Activated CD4-positive, alpha-beta T cell treated with anti-CD3 and anti-CD28 coated beads for 1 hour (primary cell): Measurements from ENCODE around the gene GRIN2A.

Experiments
- DNase-seq: peaks from one replicate; pipeline ENCODE4 v3.0.0-alpha.2; 2020

The GRIN2A gene

DNA sequence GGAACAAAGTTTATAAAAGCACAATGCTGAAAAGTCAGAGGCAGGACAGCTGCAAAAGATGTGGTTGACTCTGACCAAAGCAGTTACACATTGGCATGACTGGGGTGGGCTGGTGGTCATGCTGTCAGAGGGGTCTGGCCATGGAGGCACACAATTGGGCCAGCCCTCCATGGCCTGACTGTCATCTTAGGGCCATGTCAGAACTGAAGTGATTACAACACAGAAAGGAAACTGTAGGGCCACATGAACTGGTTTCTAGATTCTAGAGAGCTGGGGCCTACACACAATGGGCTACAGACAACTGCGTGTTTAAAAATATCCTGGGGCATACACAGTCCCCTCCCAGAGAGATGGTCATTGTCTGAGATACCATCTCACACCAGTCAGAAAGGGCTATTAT lies 380.6 kb downstream of the GRIN2A start:
- no peak for DNase-seq

DNA sequence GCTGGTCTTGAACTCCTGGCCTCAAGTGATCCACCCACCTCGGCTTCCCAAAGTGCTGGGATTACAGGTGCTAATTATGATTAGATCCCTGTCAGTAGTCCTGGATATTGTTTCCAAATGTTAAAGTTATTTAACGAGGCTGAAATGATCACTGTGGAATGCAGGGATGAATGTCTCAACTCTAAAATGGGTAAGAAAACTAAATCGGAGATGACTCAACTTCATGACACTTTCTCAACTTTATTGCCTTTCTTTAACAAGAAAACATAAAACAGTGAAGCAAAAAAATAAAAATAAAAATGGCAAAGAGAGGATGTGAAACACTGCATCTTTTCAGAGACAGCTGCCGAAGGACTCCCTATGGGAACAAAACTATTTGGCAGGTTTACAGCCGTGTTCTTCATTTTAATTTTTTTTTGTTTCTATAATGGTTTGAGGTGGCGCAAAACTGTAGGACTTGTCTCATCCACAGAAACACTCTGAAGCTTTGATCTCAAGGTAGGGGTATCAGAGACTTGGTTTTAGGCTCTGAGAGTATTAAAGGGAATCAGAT lies 382.0 kb downstream of the GRIN2A start:
- DNase-seq = no peak

DNA sequence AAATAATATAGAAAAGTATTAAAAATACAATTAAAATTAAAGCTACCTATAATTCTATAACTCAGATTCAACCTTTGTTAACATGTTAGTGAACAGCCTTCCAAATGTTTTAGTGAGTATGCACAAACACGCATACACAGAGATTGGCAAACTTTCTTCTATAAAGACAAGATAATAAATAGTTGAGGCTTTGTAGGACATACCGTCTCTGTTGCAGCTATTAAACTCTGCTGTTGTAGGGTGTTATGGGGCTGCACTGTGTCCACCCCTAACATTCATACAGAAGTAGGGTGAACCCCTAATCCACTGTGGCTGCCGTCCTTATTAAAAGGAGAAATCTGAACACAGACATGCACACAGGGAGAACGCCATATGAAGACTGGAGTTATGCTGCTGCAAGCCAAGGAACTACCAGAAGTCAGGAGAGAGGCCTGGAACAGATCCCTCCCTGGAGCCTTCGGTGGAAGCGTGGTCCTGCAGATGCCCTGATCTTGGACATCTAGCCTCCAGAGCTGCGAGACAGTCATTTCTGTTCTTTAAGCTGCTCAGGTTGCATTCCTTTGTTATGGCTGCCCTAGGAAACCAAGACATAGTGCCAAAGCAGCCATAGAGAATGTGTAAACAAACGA lies 383.2 kb downstream of the GRIN2A start:
- no peak for DNase-seq

DNA sequence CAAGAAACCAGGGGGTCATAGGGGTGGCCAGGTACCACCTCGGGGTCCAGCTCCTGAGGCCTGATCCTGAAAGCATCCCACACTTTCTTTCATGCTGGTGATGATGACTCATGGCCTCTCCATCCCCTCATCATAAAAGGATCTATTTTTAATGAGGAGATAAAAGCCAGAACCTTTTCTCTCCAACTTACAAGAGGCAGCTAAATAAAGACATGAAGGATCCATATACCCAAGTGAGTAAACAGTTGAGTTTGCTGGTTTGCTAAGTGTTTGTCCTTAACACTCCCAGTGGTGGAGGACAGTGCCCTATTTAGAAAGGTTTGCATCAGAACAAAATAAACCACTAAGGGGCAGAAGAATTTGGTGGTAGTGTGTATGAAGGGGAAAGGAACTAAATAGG lies 383.8 kb downstream of the GRIN2A start:
- no peak for DNase-seq

DNA sequence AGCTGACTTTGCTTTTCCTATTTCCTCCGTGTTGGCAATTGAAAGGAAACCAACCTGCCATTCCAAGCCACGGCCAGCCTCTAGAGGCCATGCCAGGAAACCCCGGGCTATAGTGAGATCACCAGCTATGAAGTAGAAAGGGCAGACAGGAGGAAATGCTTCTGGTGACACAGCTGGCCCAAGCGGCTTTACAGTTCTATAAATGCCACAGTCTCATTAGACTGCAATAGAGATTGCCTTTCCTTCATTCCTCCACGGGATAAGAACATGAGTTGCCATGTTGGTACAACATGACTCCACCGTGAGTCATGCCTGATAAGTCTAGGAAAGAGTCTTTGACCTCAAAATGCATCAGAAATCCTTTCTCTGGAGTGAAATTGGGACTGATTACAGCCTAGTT lies 384.9 kb downstream of the GRIN2A start:
- DNase-seq = no peak

DNA sequence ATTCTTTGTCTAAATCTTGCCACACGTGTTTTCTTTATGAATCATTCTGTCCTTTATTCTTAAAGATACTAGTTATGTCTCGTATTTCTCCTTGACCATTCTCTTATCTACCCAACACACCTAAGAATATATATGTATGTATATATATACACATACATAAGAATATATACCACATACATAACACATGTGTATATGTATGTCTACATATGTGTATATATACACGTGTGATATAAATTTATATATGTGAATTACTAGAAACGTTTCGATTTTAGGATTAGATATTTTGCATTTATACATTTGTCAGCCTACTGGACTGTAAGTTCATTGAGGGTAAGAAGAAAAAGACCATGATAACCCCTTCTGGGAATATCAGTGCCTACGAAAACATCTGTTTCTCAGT lies 388.6 kb downstream of the GRIN2A start:
- DNase-seq = no peak

DNA sequence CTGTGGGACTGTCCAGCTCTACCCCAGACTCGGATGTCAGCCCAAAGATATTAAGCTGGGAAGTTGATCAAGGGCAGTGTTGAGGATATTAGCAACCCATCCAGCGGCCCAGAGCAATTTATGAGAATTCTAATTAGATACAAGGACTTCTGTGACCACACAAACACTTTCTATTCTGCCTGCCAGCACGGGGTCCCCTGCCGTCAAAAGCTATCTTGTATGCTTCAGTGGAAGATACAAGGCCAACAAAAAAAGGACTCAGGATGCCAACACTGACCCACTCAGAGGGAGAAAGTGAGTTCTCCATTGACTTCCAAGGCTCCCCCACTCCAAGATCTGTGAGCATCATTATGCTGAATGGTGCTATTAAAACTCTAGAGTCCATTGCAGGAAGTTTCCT lies 390.7 kb downstream of the GRIN2A start:
- DNase-seq = no peak

DNA sequence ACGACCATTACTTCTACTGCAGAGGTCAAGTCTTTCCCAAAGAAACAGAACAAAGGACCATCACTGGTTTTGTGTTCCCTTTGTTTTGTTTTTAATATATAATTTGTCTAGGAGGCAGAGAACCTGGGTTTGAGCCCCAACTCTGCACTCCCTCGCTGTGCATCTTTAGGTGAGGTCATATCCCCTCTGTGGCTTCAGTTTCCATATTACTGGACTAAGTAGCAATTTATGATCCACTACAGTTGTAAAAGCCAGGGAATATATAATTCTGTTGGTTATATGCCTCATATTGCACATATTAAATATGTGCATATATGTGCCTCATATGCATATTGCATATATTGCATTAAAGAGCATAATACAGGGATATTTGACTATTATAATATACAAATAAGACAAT lies 392.0 kb downstream of the GRIN2A start:
- DNase-seq = no peak

DNA sequence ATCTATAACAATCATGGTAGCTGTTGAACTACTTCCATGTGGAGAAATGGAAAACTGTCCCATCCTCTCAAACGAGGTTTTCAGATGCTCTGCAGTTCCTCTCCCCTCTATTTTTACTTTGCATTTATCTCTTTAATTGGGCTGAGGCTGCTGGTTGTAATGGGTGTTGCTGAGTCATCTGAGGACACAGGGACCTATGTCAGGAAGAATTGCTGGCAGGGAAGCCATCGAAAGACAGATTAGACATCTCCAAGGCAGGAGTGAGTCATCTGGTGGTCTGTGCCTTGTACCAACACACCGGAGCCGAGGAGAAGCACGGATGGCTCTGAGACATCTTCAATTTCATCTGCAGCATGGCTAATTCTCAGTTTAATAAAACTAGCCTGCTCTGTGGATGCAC lies 394.5 kb downstream of the GRIN2A start:
- DNase-seq = no peak

DNA sequence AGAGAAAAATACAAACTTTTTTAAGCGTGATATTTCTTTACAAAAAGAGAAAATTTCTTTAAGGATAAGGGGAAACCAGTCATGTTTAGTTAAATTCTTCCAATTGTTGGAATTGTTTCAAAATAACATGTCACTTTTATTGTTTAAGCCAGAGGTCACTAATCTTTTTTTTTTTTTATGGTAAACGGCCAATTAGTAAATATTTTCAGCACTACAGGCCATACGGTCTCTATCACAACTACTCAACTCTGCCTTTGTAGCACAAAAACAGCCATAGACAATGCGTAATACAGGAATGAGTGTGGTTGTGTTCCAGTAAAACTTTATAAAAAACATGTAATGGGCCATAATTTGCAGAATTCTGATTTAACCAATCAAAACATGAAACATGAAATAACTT lies 401.4 kb downstream of the GRIN2A start:
- DNase-seq = no peak

DNA sequence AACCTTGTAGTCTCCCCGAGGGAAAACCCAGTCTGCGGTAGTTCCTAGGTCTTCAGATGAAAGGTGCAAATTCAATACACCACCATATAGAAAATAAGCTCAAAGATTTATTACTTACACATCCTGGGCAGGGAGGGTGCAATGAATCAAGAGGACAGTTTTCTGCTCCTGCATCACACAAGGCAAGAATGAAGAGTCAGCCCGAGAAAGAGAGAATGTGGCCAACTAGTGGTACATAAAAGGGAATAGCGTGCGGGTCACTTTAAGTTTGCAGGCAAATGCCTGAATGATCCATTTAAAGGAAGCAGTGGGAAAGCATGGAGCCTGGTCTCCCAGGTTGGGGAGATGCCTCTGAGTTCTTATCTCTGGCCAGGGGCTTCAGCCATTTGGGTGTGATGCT lies 403.4 kb downstream of the GRIN2A start:
- no peak for DNase-seq

DNA sequence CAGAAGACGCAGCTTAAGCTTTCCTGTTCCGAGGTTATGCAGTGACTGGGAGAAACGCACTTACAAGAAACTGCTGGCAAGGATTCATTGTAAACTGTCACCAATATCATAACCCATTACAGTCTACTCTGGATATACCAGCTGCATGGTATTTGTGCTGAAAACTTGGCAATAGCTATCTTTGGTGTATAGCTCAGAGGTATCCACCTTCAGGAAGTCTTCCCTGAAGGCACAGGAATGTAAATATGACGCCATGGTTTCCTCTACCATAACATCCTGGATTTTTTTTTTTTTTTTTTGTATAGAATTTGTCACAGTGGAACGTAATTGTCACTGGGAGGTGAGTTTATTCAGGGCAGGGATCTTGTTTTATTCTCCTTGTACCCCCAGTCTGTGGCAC lies 406.2 kb downstream of the GRIN2A start:
- no peak for DNase-seq

DNA sequence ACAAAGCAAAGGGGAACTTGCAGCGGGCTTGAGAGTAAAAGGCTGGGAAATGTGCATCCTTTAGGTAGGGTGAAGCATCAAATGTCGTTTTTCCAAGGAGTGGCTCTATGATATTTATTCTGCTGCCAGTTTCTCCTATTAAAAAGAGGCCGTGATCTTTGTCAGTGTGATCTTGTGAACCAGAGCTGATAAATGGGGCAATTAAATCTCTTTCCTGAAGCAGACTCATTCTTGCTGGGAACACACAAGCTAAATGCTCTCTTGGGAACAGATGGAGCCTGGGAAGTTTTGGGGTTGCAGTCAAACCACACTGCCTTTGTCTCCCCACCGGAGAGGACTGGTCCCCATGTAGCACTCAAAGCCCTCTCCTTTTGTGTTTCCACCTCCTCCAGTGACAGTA lies 408.9 kb downstream of the GRIN2A start:
- DNase-seq = no peak

DNA sequence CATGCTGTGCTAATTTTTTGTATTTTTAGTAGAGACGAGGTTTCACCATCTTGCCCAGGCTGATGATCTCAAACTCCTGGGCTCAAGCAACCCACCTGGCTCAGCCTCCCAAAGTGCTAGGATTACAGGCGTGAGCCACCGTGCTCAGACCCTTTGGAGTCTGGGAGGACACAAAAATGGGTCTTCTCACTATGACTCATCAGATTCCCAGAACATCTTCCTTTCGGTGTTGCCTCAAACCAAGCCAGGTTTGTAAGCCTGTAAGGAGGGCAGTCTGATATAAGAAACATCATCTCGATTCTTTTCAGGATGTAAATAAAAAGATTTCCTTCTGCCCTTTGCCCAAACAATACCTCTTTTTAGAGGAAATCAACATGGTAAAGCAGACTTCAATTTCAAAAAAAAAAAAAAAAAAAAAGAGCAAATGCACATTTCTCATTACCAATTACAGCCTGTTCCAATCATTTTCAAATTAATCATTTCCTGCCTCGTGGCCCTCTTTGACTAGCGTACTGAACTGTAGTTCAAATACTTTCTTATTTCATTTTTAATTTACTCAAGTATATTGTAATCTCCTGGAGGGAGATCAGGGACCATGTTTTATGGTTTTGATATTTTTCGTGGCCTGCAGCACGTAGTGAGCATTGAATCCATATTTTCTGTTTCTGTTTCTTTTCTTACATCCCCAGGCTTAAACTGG lies 409.6 kb downstream of the GRIN2A start:
- DNase-seq = no peak

DNA sequence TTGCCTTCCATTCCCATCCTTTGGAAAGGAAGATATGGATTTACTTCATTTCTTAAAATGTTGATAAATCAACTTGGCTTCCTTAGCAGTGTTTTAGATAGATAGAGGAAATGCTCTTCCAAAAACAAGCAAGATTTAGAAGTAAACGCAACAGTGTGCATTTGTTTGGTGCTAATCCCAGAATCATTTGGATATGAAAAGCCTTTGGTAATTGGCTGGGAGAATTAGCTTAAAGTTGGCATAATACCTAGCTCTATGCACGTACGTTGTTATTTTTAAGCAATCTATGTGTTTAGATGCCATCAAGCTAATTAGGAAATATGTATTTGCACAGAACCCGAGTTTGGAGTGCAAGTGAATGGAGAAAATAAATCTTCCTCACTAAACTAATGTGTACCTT lies 415.3 kb downstream of the GRIN2A start:
- no peak for DNase-seq

DNA sequence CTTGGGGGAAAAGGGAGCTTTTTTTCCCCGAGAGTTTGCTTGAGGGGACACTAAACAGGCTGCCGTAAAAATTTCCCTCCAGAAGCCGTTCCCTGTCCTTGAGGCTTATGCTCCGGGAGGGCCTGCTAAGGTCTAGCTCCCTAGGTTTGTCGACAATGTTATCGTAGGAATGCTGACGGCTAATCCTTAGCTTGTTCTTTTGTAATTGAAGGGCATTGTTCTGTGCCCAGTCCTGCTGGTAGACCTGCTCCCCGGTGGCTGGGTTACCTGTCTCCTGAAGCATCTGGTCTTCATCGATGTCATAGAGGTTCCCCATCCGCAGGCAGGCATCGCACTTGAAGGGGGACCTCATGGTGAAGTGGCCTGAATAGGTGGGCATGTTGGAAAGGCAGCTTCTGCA lies 418.7 kb downstream of the GRIN2A start:
- no peak for DNase-seq

DNA sequence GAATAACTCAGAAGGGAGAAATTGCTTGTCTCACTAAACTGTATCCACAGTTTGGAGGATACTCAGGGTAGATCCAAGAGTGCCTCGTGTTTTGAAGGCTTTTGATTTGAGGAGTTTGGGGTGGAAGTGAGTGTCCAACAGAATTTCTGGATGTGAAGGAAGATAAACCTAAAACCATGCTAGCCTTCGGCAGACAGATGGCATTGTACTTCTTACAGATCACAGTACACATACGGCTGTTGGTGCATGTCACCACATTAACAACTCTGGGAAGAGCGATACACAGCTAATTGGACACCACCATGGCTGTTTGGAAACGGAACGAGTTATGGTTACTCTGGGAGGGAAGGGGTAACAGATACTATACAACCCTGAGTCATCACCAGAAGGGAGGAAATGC lies 420.4 kb downstream of the GRIN2A start:
- DNase-seq = no peak

DNA sequence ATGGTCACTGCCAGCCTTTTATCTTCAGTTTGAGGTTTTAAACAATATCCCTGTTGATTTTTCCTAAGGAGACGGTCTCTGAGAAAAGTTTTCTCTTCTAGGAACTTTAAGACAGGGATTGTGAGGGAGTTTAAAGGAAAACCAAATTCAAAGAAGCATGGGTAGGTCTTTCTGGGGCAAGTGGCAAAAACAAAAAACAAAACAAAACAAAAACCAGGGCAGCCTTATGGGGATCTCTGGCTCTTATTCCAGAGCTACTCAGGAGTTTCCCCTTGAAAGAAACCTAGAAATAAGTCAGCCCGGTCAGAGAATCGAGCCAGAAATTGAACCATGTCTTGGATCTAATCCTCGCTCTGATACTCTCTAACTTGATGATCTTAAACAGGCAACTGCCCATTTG lies 424.5 kb downstream of the GRIN2A start:
- no peak for DNase-seq

DNA sequence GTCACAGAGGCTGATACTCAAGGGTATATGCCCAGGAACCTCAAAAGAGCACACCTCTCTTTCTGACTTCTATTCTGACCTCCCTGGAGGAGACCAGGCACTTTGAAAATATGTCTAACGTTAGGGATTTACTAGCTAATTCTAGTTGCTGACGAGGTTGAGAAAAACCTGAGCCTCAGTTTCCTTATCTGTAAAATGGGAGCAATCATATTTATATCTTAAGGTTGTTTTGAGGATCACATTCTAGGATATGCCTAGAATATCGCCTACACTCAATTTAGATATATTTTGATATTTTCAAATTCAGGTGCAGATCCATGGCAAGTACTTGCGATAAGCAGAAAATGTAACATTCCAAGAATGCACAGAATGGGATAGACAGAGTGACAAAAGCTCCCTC lies 425.8 kb downstream of the GRIN2A start:
- DNase-seq = no peak

DNA sequence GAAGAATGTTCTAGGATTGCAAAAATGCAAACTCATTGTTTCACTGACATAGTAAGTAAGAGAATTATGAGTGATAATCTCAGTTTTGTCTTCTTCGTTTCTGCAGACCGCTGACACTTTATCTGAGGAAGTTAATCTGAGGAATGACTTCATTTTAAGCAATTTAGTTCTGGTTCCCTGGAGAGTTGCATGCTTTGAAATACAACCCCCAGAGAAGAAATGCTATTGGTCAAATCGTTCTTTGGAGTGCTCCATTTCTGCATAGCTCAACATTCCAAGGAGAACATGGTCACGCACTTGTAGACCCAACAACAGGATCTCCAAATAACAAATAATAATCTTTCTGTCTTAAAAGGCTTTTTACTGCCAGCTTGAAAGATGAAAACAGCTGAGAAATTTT lies 427.1 kb downstream of the GRIN2A start:
- no peak for DNase-seq

DNA sequence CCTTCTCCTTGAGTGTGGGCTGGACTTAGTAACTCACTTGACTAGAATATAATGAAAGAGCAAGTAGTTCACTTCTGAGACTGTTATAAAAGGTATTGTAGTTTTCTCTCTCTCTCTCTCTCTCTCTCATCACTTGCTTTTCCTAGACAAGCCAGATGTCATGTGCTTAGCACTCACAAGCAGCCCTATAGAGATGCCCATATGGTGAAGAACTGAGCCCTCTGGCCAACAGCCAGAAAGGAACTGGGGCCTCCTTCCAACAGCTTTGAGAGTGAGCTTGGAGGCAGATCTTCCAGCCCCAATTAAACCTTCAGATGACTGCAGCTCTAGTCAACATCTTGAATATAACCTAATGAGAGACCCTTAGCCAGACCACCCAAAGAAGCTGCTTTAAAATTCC lies 440.5 kb downstream of the GRIN2A start:
- DNase-seq = no peak

DNA sequence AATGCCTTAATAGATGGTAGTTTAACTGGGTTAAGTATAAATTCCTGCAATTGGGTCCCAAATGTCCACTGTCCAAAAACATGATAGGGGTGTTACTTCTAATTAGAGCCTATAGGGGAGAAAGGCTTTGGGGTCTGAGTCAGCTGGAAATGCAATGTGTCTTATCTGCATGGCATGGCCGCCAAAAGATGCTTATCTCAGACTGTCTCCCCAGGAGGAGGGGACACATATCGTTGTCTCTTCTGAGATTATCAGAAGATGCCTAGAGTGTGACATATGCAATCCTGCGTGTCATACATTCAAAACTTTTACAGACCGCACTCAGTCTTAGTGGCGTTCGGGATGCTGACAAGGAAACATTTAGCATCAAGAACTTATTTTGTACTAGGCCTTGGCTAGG lies 442.9 kb downstream of the GRIN2A start:
- DNase-seq = no peak

DNA sequence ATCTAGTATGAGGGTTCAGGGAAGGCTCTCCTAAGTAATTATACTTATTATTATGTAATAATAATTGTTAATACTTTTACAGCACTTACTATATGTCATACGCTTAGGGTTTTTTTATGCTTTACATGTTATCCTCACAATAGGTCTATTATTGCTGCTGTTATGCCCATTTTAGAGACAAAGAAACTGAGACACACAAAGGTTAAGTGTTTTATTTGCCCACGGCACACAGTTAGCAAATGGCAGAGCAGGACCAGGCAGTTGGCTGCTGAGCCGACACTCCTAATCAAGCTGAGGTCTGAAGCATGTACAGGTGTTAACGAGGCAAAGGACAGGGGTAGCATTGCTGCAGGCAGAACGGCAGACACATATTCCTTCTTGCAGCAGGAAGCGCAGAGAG lies 443.5 kb downstream of the GRIN2A start:
- DNase-seq = no peak

DNA sequence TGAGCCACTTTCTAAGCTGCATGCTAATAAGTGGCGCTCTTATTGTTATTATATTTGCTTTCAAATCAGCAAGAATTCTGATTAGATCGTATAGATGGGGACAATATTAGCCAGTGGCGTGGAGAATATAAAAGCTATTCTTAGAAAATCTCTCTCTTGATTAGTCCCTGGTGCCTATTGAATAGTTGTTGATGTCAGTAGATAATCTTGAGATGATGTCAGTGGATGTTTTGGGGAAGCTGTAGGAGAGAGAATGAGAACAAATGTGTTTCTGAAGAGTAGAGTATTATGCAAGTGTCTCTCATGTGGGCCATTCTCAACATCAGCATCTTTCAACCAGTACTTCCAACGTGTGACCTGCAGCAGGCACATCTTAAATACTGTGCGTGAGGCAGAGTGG lies 445.7 kb downstream of the GRIN2A start:
- DNase-seq = no peak

DNA sequence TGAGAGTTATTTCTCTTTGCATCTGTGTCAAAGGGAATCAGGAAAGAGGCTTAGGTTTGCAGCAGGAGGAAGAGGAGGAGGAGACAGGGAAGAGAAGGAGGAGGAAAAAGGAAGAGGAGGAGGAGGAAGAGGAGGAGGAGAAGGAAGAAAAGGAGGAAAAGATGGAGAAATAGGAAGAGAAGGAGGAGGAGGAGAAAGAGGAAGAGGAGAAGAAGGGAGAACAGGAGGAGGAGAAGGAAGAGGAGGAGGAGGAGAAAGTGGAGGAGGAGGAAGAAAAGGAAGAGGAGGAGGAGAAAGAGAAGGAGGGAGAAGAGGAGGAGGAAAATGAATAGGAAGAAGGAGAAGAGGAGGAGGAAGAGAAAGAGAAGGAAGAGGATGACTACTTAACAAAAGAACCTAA lies 459.1 kb downstream of the GRIN2A start:
- no peak for DNase-seq
